OCI-LY3 (cell line): Measurements from ENCODE around the gene CHAF1A.

ENCODE experiments used
- H2AFZ ChIP-seq: fragments of 200-600, 300-600 bp; shearing (Covaris generic); 2 replicates; pipeline ENCODE4 v1.6.0; 2014; ENCODE audit warnings: antibody characterized with exemption, low read depth, low read length
- H3K27ac ChIP-seq: fragments of 200-600, 300-600 bp; sonication (generic); 2 replicates; pipeline ENCODE4 v1.5.1; 2014; ENCODE audit warnings: mild to moderate bottlenecking, low read length, moderate library complexity, mixed read lengths
- H3K27me3 ChIP-seq: fragments of 200-600, 300-600 bp; sonication (generic); 2 replicates; pipeline ENCODE4 v1.6.1; 2014; ENCODE audit warnings: low read depth, low read length, mixed read lengths
- H3K36me3 ChIP-seq: fragments of 200-600, 300-600 bp; sonication (generic); replicated peaks from 2 replicates; pipeline ENCODE3; 2014; ENCODE audit warnings: low read depth, low read length, mixed read lengths
- H3K4me1 ChIP-seq: fragments of 300-600, 200-600 bp; sonication (generic); 2 replicates; pipeline ENCODE4 v1.6.1; 2014; ENCODE audit warnings: low read length, mixed read lengths
- H3K4me2 ChIP-seq: fragments of 200-600, 300-600 bp; sonication (generic); 2 replicates; pipeline ENCODE4 v1.6.1; 2014; ENCODE audit warnings: low read length, mixed read lengths
- H3K4me3 ChIP-seq: fragments of 300-600, 200-600 bp; sonication (generic); 2 replicates; pipeline ENCODE4 v1.5.1; 2014; ENCODE audit warnings: antibody characterized with exemption, mild to moderate bottlenecking, low read length, moderate library complexity
- H3K79me2 ChIP-seq: fragments of 300-600, 200-600 bp; shearing (Covaris generic); 2 replicates; pipeline ENCODE4 v1.6.1; 2014; ENCODE audit warnings: mild to moderate bottlenecking, low read length, mixed read lengths
- H3K9ac ChIP-seq: fragments of 300-600, 200-600 bp; shearing (Covaris generic); 2 replicates; pipeline ENCODE4 v1.6.0; 2014; ENCODE audit warnings: mild to moderate bottlenecking, low read length, moderate library complexity
- H3K9me3 ChIP-seq: fragments of 200-600, 300-600 bp; shearing (Covaris generic); 2 replicates; pipeline ENCODE4 v1.6.1; 2014; ENCODE audit warnings: low read length, mixed read lengths; ENCODE audit not compliant: insufficient read depth
- H4K20me1 ChIP-seq: fragments of 200-600, 300-600 bp; sonication (generic); 2 replicates; pipeline ENCODE4 v1.6.1; 2016; ENCODE audit warnings: low read length, mixed read lengths; ENCODE audit not compliant: insufficient read depth
- EZH2phosphoT487 ChIP-seq: fragments of 200-600 bp; shearing (Covaris generic); IDR thresholded peaks from 2 replicates; pipeline ENCODE4 v1.6.1; 2018; ENCODE audit warnings: antibody characterized with exemption, mixed run types, low read depth
- TF ChIP-seq, protein P1 (sequence below): fragments of 200-600, 300-600 bp; sonication (generic); IDR thresholded peaks from 2 replicates; pipeline ENCODE4 v1.5.1; 2014; ENCODE audit warnings: antibody characterized with exemption, low read length, low read depth

CHAF1A gene

DNA sequence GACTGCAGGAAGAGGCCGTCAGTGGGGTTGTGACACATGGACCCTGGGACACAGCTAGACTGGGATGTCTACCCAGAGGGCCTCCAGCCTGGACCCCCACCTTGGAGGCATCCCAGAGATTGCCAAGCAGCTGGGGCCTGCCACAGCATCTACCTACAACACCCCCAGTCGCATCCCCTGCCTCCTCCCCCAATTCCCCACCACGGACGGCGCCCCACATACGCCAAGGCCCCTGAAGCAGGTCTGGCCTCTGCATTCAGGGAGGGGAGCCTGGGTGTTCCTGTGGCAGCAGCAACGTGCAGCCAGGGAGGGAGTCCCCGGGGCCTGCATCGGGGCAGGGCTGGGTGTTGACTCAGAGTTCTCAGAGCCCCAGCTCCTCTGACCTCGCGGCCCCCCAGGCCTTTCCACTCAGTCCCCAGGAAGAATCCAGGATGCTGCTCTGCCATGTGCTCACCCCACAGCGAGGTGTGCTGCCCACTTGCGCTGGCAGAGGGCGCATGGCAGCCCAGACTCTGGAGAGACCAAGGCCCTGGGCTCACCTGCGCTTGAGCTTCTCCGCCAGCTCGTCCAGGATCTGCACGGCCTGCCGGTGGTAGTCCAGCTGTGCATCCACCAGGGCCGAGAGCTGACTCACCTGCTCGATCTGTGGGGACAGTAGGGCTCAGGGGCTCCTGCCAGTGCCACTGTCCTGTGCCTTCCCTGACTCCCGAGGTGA lies 39.5 kb upstream of the CHAF1A start:
- no peak overlapping the region for H3K4me3 ChIP-seq
- no peaks in the 10 kb centered on the region for H3K27me3 ChIP-seq
- no peaks in the 10 kb centered on the region for H3K9me3 ChIP-seq
- H3K27ac ChIP-seq, result no peak overlapping the region
- no peak for TF ChIP-seq EZH2phosphoT487
- TF ChIP-seq, protein P1, sequence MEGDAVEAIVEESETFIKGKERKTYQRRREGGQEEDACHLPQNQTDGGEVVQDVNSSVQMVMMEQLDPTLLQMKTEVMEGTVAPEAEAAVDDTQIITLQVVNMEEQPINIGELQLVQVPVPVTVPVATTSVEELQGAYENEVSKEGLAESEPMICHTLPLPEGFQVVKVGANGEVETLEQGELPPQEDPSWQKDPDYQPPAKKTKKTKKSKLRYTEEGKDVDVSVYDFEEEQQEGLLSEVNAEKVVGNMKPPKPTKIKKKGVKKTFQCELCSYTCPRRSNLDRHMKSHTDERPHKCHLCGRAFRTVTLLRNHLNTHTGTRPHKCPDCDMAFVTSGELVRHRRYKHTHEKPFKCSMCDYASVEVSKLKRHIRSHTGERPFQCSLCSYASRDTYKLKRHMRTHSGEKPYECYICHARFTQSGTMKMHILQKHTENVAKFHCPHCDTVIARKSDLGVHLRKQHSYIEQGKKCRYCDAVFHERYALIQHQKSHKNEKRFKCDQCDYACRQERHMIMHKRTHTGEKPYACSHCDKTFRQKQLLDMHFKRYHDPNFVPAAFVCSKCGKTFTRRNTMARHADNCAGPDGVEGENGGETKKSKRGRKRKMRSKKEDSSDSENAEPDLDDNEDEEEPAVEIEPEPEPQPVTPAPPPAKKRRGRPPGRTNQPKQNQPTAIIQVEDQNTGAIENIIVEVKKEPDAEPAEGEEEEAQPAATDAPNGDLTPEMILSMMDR, result peak; percentile 36
- H3K9ac ChIP-seq, result no peak overlapping the region
- H4K20me1 ChIP-seq, result no peaks in the 10 kb centered on the region; the same call in 1 of the 2 replicates
- H3K4me2 ChIP-seq, result no peak overlapping the region
- H3K79me2 ChIP-seq, result no peaks in the 10 kb centered on the region
- no peak overlapping the region for H2AFZ ChIP-seq
- H3K36me3 ChIP-seq, result peaks cover 44% of the 10 kb centered on the region
- peaks cover under 1% of the 10 kb centered on the region for H3K4me1 ChIP-seq

- Histone ChIP-seq H3K27ac (no peak overlapping the region), H3K4me3 (no peak overlapping the region), H3K9ac (no peak overlapping the region), H2AFZ (no peak overlapping the region), H3K4me2 (no peak overlapping the region), H3K9me3 (no peaks in the 10 kb centered on the region), H3K4me1 (peaks cover 8% of the 10 kb centered on the region), H3K27me3 (no peaks in the 10 kb centered on the region), H3K36me3 (peaks cover 41% of the 10 kb centered on the region), H3K79me2 (peaks cover 7% of the 10 kb centered on the region; the same call in 1 of the 2 replicates), H4K20me1 (no peaks in the 10 kb centered on the region; the same call in 1 of the 2 replicates)
- no peak for TF ChIP-seq EZH2phosphoT487
- TF ChIP-seq, protein P1, result no peak
These were observed 38.7 kb upstream of the CHAF1A start for GRCh38 chr19:4363571-4364304.

GRCh38 chr19:4365341-4365740 lies 37.1 kb upstream of the CHAF1A start:
- peaks cover 27% of the 10 kb centered on the region for H3K36me3 ChIP-seq
- TF ChIP-seq, protein P1, result no peak
- TF ChIP-seq EZH2phosphoT487, result no peak

More at GRCh38 chr19:4365341-4365740, 37.1 kb upstream of the CHAF1A start:
- H3K4me2 ChIP-seq, result no peak overlapping the region
- H3K27ac ChIP-seq, result no peak overlapping the region
- H3K9ac ChIP-seq, result no peak overlapping the region
- H4K20me1 ChIP-seq, result peaks cover 3% of the 10 kb centered on the region; the same call in 1 of the 2 replicates
- no peaks in the 10 kb centered on the region for H3K9me3 ChIP-seq
- no peak overlapping the region for H3K4me3 ChIP-seq
- no peak overlapping the region for H2AFZ ChIP-seq
- no peaks in the 10 kb centered on the region for H3K27me3 ChIP-seq
- H3K79me2 ChIP-seq, result peaks cover 17% of the 10 kb centered on the region
- H3K4me1 ChIP-seq, result peaks cover 24% of the 10 kb centered on the region
